Measurements from ENCODE around the gene STIL. TPM values are rescaled to one million over a fixed set of nuclear protein-coding genes. Genes with fewer than 3 reads are reported as not detected.

The STIL gene
- polyA plus RNA-seq, 4 donors, result 6.5 to 10.3 (median 9.0) TPM

Other genes with a start within 250 kb of the STIL start
- gene CYP4Z1, start 246.9 kb downstream of the STIL start, polyA plus RNA-seq (ENCODE audit: insufficient read length in 4 of 4), result under 1 TPM in 3 of 4 donors, not detected in 1; 0.20 to 0.44 (median 0.42) TPM
- 1 to 10 TPM in 3 of 4 donors, under 1 TPM in 1; 0.53 to 8.2 (median 4.3) TPM for gene CYP4A22, start 176.7 kb downstream of the STIL start, polyA plus RNA-seq (ENCODE audit: insufficient read length in 4 of 4)
- gene PDZK1IP1, start 124.1 kb downstream of the STIL start, polyA plus RNA-seq (ENCODE audit: insufficient read length in 4 of 4), result 10 to 100 TPM in 3 of 4 donors, 1 to 10 TPM in 1; 1.6 to 39.6 (median 35.5) TPM
- 1 to 10 TPM; 3.8 to 6.2 (median 4.2) TPM for gene TAL1, start 81.9 kb downstream of the STIL start, polyA plus RNA-seq (ENCODE audit: insufficient read length in 4 of 4)
- gene CMPK1, start 19.6 kb upstream of the STIL start, polyA plus RNA-seq (ENCODE audit: insufficient read length in 4 of 4), result 10 to 100 TPM; 68.5 to 86.0 (median 77.7) TPM
- gene FOXE3, start 102.1 kb upstream of the STIL start, polyA plus RNA-seq (ENCODE audit: insufficient read length in 4 of 4), result 1 to 10 TPM in 1 of 4 donors, under 1 TPM in 3; 0.12 to 1.1 (median 0.14) TPM
- gene FOXD2, start 123.9 kb upstream of the STIL start, polyA plus RNA-seq (ENCODE audit: insufficient read length in 4 of 4), result 10 to 100 TPM in 1 of 4 donors, 1 to 10 TPM in 3; 5.4 to 12.9 (median 7.2) TPM